GM19328 (cell line): ENCODE data around the gene SEZ6L.

Source experiments
- ATAC-seq: cut with Tn5 transposase; IDR thresholded peaks from one replicate; pipeline ENCODE4 v1.9.1; 2021; ENCODE audit warnings: mild to moderate bottlenecking, moderate library complexity; ENCODE audit not compliant: unreplicated experiment

The SEZ6L gene

GRCh38 chr22:26239581-26239980 is 70.3 kb downstream of the SEZ6L start:
- ATAC-seq, result no peak

- no peak for ATAC-seq
Measured at GRCh38 chr22:26241361-26241760, 72.1 kb downstream of the SEZ6L start.

DNA sequence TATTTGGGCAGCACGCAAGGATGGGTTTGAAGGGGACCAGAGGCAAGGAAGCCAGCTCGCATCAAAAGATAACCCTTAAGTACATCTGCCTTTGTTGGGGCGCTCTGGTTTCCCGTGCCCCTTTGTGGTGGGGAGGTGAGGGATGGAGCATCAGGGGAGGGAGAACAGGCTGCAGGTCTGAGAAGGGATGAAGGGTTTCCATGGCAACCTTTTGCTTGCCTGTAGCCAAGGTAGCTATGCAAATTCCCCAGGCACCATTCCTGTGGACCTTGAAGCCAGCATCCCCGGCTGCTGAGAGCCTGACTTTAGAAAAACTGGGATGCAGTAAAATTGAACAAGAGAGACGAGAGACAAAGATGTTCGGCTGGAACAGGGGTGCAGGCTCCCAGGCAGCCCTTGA is 75.7 kb downstream of the SEZ6L start:
- ATAC-seq, result no peak

- ATAC-seq, result no peak
Measured at GRCh38 chr22:26246552-26246951, 77.3 kb downstream of the SEZ6L start.

DNA sequence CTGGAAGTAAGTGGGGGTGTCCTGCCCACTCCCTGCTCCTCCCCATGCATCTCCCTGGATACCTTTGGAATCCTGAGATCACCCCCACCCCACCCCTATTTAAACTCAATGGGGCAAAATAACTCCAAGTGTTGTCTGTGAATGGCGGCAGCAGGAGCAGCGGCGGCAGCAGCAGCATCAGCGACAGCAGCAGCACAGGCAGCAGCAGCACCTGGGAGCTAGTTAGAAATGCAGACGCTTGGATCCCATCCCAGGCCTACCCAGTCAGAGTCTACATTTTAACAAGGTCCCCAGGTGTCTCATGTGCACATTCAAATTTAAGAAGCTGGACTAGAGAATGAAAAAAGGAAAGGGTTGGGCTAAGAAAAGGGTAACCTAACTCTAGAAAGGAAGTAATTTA is 82.6 kb downstream of the SEZ6L start:
- ATAC-seq, result no peak

DNA sequence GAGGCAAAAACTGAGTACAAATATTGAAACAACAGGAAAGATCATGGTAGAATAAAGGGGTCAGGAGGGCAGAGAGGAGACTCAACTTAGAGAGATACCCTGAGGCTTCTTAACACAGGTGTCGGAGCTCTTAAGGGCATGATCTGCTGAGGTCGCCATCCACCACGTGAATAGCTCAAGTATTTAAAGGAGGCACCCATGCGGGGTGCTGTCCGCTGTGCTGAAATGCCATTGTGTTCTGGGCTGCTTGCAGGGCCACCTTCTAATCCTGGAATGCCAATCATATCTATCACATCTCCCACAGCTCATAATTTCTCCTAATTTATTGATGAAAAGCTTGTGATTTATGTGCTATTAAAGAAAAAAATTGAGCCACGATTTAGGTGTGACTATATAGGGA is 90.2 kb downstream of the SEZ6L start:
- ATAC-seq, result no peak

DNA sequence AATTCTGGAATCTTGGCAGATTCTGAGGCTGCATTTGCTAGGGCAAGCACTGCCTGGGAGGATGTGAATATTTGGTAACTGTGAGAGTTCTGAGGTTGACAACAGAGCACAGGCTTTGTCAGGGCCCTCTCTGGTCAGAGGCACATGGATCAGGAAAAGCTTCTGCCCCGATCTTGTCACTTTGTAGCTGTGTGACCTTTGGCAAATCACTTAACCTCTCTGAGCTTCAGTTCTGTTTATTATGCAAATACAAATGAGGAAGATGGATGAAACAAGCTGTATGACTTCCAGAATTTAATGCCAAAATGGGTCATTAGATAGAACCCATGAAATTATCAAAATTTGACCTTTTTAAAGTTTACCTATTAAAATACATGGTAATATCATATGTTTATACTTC is 94.9 kb downstream of the SEZ6L start:
- ATAC-seq, result no peak

DNA sequence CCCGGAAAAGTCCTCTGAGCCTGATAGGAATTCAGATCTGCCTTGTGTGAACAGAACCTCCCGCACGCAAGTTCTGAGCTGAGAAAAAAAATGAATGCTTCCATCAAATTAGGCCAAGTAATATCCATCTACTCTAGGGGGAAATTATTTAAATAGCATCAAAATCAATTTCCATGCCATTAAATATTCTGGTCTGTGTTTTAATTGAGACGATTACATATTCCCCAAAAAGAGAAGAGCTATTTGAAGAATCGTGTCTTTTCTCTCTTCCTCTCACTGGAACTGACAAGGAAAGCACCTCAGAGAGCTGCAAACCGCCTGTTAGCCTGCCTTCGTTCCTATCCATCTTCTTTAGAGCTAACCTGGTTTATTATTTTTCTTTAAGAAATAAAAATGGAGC is 96.0 kb downstream of the SEZ6L start:
- ATAC-seq, result no peak

GRCh38 chr22:26265909-26266308 is 96.6 kb downstream of the SEZ6L start:
- no peak for ATAC-seq

DNA sequence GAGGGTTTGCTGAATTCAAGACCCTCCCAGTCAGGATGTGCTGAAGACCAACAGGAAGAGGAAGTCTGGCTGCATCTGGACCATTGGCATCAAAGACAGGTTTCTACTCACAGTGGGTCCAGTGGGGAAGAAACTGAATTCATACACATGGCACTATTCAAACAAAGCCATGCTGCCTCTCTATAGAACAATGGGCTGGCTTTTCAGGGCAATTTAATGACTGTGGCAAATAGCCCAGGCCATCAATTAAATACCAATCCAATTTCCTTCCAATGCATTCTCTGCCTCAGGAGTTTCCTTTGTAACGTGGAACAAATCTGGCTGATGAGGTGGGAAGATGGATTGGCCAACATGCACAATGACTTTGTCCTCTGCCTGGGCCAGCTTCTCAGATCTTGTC is 98.6 kb downstream of the SEZ6L start:
- no peak for ATAC-seq

GRCh38 chr22:26269572-26269971 is 100.3 kb downstream of the SEZ6L start:
- ATAC-seq, result no peak

DNA sequence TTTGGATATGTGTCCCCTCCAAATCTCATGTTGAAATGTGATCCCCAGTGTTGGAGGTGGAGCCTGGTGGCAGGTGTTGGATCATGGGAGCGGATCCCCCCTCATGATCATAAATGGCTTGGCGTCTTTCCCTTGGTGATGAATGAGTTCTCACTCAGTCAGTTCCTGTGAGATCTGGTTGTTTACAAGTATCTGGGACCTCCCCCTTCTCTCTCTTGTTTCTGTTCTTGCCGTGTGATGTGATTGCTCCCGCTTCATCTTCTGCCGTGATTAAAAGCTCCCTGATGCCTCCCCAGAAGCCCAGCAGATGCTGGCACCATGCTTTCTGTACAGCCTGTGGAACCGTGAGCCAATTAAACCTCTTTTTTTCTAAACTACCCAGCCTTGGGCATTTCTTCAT is 102.2 kb downstream of the SEZ6L start:
- no peak for ATAC-seq

GRCh38 chr22:26273011-26273675 is 103.9 kb downstream of the SEZ6L start:
- no peak for ATAC-seq

GRCh38 chr22:26276529-26277160 is 107.4 kb downstream of the SEZ6L start:
- ATAC-seq, result no peak

- ATAC-seq, result no peak
Measured at GRCh38 chr22:26281941-26282340, 112.7 kb downstream of the SEZ6L start.

DNA sequence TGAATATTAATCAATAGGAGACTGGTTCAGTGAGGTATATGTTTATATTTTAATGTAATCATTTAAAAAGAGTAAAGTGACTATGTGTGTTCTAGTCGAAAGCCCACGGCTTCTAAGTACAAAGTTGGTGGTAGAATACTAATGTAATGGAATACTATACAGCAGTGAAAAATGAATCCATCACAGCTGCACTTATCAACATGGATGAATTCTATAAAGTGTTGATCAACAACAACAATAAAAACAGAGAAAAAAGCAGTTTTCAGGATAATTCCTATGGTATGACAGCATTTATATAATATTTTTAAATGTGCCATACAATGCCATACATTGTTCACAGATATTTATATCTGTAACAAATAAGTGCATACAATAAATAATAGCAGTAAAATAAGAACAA is 114.1 kb downstream of the SEZ6L start:
- no peak for ATAC-seq

DNA sequence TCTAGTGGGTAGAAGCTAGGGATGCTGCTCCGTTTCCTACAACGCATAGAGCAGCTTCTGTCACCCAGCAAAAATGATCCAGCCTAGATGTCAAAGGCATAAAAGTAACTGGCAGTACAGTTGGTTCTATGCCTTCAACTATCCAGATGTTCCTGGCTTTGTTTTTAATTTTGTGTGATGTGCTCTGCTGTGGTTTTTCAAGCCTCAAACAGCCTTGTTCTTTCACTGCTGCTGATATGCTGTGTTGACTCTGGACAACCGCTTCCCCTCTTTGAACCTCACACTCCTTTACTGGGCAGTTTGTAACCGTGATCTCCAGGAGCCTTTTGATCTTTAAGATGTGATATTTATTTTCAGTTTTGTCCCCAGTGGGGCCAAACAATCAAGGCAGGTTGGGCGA is 116.4 kb downstream of the SEZ6L start:
- no peak for ATAC-seq

DNA sequence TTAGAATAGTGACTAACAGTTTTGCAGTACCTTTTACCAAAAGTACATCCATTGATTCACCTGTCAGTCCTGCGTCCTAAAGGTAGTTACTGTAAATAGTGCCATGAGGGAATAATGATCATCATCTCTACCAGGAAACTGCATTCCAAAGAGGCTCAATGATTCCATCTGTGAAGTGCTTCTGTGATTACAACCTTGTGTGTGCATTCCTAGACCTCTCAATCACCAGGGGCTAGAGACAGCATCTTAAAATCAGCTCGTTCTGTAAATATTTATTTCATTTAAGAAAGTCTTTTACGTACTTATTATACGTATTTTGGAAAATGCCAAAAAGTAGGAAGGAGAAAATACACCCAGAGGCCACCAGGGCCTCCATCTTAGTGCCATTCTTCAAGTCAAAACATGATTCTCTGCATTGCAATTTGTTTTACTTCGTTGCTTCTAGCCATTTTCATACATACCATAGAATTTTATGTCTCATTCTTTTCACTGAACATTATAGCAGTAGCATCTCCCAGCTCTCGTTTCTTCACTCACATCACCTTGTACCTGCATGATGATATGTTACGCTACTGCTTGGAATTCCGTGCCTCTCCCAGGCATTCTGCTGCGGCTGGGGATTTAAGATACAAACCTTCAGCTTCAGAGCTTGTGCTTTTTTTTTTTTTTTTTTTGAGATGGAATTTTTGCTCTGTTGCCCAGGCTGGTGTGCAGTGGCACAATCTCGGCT is 117.0 kb downstream of the SEZ6L start:
- no peak for ATAC-seq

DNA sequence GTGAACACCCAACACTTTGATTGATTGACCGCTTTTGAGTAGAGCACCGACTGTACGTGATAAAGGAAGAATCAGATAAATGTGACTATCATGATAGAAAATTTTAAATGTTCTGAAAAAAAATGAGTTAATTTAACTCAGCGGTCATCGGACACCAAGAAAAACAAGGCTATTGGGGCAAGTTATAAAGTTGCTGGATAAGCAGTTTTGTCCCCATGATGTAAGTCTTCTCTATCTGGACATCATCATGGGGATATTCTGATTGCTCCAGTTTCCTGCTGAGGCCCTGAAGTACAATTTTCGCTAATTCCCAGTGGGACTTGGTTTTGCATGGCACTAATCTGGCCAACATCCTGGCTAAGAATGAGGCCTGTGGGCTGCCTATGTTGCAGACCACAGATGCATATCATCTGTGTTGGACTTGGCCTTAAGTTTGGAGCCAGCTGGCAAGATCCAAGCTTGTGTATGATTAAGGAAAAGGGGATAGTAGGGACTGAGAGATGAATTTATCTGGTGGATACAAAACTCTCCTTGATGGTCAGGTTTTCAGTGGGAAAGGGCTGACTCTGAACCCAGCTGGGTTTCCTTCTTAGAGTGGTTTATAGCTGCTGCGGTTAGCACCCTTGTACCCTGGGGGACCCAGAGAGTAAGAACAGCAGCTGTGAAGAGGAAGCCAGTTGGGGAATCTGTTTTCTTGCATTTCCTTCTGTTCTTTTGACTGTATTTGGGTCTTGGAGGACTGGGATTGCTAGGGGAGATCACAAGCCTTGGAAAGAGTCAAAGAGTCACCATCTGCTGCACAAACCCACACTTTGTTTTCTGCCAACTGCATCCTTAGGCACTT is 118.3 kb downstream of the SEZ6L start:
- no peak for ATAC-seq

DNA sequence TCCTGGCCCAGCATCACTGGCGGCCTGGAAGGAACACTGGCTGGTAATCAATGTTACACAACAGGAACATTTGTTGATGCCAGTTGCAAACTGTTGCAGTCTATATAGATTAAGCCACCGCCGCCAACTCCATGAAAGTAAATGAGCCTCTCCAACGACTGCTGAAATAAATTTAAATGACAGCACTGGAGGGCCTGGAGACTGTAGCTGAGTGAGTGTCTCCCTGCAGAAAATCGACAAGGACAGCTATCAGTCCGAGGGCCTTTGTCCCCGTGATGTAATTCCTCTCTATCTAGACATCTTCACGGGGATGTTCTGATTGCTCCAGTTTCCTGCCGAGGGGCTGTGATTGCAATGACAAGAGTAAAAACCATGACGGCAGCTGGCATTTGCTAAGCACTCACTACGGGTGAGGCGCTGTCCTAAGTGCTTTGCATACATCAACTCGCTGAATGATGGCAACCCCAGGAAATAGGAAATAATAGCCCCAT is 120.4 kb downstream of the SEZ6L start:
- ATAC-seq, result no peak

DNA sequence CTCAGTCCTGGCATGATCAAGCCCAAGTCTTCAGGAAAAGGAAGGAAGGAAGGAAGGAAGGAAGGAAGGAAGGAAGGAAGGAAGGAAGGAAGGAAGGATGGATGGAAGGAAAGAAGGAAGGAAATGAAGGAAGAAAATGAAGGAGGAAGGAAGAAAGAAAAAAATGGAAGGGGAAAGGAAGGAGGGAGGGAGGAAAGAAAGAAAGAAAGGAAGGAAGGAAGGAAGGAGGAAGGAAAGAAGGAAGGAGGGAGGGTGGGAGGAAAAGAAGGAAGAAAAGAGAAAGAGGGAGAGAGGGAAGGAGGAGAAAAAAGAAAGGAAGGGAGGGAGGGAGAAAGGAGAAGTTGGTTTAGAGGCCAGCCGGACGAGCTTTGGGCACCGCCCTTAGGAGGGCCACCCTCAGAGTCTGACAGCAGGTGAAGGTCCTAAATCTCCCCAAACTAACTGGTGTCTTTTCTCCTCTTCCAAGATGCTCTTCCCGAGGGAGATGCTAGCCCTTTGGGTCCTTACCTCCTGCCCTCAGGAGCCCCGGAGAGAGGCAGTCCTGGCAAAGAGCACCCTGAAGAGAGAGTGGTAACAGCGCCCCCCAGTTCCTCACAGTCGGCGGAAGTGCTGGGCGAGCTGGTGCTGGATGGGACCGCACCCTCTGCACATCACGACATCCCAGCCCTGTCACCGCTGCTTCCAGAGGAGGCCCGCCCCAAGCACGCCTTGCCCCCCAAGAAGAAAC is 122.8 kb downstream of the SEZ6L start:
- ATAC-seq, result no peak
